ENCODE results near the gene PIH1D2.

DNA sequence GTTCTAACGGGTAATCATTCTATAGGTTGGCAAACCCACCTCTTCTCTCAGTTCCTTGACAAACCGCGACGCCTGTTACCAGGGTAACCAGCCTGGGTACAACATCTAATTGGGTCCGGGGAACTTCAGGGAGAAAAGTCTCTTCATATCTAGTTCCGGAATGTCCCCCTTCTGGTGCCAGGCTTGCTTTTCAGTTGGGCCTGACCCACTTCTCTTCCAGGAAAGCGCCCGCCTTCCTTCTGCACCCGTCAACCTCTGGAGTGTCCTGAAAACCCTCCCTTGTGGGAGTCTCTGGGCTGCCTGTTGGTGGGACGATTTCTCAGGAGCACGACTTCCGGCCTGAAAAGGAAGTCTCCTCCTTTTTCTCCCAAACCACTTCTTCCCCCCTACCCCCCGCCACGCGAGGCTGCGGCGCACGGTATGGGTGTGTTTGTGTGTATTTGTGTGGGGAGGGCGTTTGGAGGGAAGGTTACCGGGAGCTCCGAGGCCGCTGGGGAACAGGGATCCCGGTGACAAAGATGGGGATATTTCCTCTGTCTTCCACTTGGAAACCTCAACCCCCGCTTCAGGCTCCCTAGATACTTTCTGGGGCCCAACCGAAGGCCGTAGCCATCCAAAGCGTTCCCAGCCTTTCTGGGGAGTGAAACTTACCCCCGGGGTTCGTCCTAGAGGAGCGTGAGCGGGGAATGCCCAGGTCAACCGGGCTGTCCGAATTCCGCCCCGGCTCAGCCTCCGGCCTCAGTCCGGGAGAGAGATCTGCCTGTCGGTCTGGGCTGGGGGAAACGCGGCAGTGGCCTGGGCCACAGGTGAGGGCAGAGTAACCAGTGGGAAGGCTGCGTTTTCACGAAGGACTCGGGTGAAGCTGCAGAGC, at the start of gene PIH1D2, which contains the start of gene NKAPD1:
- TF ChIP-seq, protein P1, sequence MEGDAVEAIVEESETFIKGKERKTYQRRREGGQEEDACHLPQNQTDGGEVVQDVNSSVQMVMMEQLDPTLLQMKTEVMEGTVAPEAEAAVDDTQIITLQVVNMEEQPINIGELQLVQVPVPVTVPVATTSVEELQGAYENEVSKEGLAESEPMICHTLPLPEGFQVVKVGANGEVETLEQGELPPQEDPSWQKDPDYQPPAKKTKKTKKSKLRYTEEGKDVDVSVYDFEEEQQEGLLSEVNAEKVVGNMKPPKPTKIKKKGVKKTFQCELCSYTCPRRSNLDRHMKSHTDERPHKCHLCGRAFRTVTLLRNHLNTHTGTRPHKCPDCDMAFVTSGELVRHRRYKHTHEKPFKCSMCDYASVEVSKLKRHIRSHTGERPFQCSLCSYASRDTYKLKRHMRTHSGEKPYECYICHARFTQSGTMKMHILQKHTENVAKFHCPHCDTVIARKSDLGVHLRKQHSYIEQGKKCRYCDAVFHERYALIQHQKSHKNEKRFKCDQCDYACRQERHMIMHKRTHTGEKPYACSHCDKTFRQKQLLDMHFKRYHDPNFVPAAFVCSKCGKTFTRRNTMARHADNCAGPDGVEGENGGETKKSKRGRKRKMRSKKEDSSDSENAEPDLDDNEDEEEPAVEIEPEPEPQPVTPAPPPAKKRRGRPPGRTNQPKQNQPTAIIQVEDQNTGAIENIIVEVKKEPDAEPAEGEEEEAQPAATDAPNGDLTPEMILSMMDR (IDR thresholded peaks at IDR 0.05): peak in 2 of 4 experiments; percentile 33 to 41
- peak; percentile 14 for TF ChIP-seq POLR2A (IDR thresholded peaks at IDR 0.05)

All from prostate gland (tissue), 2 donors.